Measurements from ENCODE around the gene CASS4.

DNA sequence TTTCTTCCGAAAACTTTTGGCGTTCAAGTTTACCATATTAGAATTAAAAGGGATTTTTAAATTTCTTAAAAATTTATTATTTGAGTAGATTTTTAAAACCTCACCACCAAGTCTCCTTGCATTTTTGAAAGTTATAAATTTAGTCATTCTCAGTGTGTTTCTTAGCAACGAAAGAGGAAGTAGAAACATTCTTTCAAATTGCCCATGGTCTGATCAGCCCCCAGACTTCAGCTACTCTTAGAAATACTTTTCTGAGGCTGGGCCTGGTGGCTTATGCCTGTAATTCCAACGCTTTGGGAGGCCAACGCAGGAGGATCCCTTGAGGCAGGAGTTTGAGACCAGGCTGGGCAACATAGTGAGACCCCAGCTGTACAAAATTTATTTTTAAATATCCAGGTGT is 41.3 kb downstream of the CASS4 start:
- TF ChIP-seq, protein P1, sequence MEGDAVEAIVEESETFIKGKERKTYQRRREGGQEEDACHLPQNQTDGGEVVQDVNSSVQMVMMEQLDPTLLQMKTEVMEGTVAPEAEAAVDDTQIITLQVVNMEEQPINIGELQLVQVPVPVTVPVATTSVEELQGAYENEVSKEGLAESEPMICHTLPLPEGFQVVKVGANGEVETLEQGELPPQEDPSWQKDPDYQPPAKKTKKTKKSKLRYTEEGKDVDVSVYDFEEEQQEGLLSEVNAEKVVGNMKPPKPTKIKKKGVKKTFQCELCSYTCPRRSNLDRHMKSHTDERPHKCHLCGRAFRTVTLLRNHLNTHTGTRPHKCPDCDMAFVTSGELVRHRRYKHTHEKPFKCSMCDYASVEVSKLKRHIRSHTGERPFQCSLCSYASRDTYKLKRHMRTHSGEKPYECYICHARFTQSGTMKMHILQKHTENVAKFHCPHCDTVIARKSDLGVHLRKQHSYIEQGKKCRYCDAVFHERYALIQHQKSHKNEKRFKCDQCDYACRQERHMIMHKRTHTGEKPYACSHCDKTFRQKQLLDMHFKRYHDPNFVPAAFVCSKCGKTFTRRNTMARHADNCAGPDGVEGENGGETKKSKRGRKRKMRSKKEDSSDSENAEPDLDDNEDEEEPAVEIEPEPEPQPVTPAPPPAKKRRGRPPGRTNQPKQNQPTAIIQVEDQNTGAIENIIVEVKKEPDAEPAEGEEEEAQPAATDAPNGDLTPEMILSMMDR (IDR thresholded peaks at IDR 0.05) = no peak
- no peak for TF ChIP-seq POLR2A (IDR thresholded peaks at IDR 0.05)

Data from right lobe of liver (tissue), 4 donors.